Small intestine (tissue), 7 donors: ENCODE measurements around the gene LRP1B. TPM values are rescaled to one million over a fixed set of nuclear protein-coding genes. Genes with fewer than 3 reads are reported as not detected.

Experiments used
- DNase-seq, 2 donors: peaks; one replicate each; pipeline versions ENCODE4 v3.0.0 to v3.0.0-alpha.2; 2013
- FAIRE-seq: peaks from 2 replicates; lab custom pipeline; 2012; peaks lifted over from hg19 to GRCh38; lab: Jason Lieb, UNC
- H3K27ac ChIP-seq, 3 donors: one replicate each; pipeline ENCODE4 v1.5.1; 2013; ENCODE audit warnings: low read length in 2 of 3, mild to moderate bottlenecking in 2 of 3, control low read depth in 1 of 3, inconsistent platforms in 1 of 3, low read depth in 1 of 3, moderate library complexity in 1 of 3
- H3K27me3 ChIP-seq, 3 donors: one replicate each; pipeline ENCODE4 v1.6.1; 2013; ENCODE audit warnings: low read length in 3 of 3, inconsistent platforms in 1 of 3; ENCODE audit not compliant: control insufficient read depth in 3 of 3, insufficient read depth in 3 of 3
- H3K36me3 ChIP-seq, 3 donors: one replicate each; pipeline ENCODE4 v1.6.1; 2013; ENCODE audit warnings: low read length in 3 of 3, inconsistent platforms in 1 of 3, low read depth in 1 of 3, mild to moderate bottlenecking in 1 of 3, moderate library complexity in 1 of 3; ENCODE audit not compliant: control insufficient read depth in 3 of 3, insufficient read depth in 2 of 3
- H3K4me1 ChIP-seq, 3 donors: one replicate each; pipeline ENCODE4 v1.6.1; 2013; ENCODE audit warnings: low read length in 2 of 3, inconsistent platforms in 1 of 3, low read depth in 1 of 3, mild to moderate bottlenecking in 1 of 3, moderate library complexity in 1 of 3; ENCODE audit not compliant: control insufficient read depth in 3 of 3, insufficient read depth in 2 of 3
- H3K4me3 ChIP-seq, 3 donors: one replicate each; pipeline ENCODE4 v1.5.1; 2013; ENCODE audit warnings: low read length in 3 of 3, control low read depth in 1 of 3, inconsistent platforms in 1 of 3, low read depth in 1 of 3, mild to moderate bottlenecking in 1 of 3, moderate library complexity in 1 of 3
- H3K9me3 ChIP-seq, 2 donors: one replicate each; pipeline ENCODE4 v1.6.1; 2013; ENCODE audit warnings: low read depth in 1 of 2, low read length in 1 of 2; ENCODE audit not compliant: control insufficient read depth in 2 of 2, insufficient read depth in 1 of 2
- WGBS, 3 donors: extraction: QIAGEN DNeasy Blood & Tissue Kit; methylation state at CpG; one replicate each; pipeline ENCODE4 v1.1.7; 2013; 5-methylcytosine and 5-hydroxymethylcytosine counted together
- polyA plus RNA-seq, 4 donors: library from polyadenylated mRNA; stranded (reverse) in 3 of 4; unstranded in 1 of 4; fragments of 200-250 nt in 3 of 4; fragments of 120-200 nt in 1 of 4; gene quantifications; one replicate each; pipeline versions ENCODE4 v1.2.1 to v1.2.3, GENCODE V29; 2013
- donor health status: healthy with polysubstance abuse.
- donor health status: control.
- donor health status: control.
- donor health status: Bipolar disorder and iron deficiency.
- donor health status: healthy.

Gene LRP1B
- polyA plus RNA-seq, 4 donors: 0.07 to 0.64 TPM; not detected in 2

DNA sequence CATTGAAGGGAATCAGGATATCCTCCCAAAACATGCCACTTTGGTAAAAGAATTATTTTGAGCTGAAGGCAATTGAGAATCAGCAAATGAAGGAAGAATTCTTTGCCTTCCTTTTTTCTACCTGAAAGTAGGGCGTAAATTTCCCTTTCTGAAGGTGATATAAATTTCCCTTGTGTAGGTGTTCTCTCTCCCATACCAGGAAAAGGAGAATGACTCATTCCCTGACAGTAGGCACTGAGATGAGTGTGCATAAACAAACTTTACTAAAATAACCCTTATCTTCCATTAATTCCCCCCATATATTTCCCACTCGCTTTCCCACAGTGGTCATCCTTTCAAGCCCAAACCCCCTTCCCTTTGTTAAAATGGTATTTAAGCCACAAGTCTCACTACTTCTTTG, 1339.0 kb downstream of the LRP1B start:
- H3K27me3 ChIP-seq: no peaks in the 10 kb centered on the region
- DNase-seq (no peak), FAIRE-seq (no peak)
- H3K9me3 ChIP-seq: no peaks in the 10 kb centered on the region
- H3K4me1 ChIP-seq: no peaks in the 10 kb centered on the region
- no peaks in the 10 kb centered on the region for H3K36me3 ChIP-seq
- 39 to 67% (median 52%) methylated on average over 2 of the region's 2 CpGs for WGBS, 3 donors
- H3K4me3 ChIP-seq: no peak overlapping the region
- H3K27ac ChIP-seq: no peak overlapping the region

DNA sequence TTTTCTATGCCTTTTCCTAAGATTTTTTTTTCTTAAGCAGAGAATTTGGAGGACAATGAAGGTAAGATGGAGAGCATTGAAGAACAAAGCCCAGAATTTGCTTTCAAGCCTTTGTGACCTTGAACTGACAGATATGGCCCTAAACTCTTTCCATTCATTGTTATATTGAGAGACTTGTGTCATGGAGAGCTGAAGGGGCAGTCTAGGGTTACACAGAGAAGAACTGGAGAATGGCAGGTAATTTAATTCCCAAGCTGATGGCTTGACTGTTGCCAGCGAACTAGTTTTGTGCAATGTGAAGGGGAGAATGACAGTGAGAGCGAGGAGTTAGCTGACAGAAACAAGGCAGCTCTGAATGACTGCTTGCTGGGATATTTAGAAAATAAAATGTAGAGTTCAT, 1344.2 kb downstream of the LRP1B start:
- H3K27me3 ChIP-seq: no peaks in the 10 kb centered on the region
- H3K9me3 ChIP-seq: no peaks in the 10 kb centered on the region
- H3K27ac ChIP-seq: no peak overlapping the region
- DNase-seq: no peak
- FAIRE-seq: no peak
- 70 to 80% (median 77%) methylated on average over 2 of the region's 2 CpGs for whole genome bisulfite sequencing, 3 donors
- no peaks in the 10 kb centered on the region for H3K4me1 ChIP-seq
- no peaks in the 10 kb centered on the region for H3K36me3 ChIP-seq
- H3K4me3 ChIP-seq: no peak overlapping the region

DNA sequence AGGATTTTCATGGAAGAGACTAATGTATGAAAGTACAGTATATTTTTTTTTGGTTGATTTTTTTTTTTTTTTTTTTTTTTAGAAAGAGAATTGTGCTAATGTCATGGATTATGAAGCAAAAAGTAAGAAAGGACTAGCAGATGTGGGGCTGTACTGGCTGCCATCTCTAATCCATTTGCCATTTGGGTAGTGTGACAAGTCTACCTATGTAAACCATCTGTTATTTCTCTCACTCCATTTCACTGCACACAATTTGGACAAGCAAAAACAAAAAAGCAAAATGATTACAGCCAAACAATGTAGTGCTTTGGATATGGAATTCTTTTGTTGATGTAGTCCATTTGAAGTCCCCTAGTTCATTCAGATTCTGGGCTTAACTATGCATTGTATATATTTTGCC, 1355.4 kb downstream of the LRP1B start:
- Histone ChIP-seq H3K27ac (no peak overlapping the region), H3K4me3 (no peak overlapping the region), H3K36me3 (no peaks in the 10 kb centered on the region), H3K27me3 (no peaks in the 10 kb centered on the region), H3K4me1 (no peaks in the 10 kb centered on the region), H3K9me3 (no peaks in the 10 kb centered on the region)
- DNase-seq (no peak), FAIRE-seq (no peak)

DNA sequence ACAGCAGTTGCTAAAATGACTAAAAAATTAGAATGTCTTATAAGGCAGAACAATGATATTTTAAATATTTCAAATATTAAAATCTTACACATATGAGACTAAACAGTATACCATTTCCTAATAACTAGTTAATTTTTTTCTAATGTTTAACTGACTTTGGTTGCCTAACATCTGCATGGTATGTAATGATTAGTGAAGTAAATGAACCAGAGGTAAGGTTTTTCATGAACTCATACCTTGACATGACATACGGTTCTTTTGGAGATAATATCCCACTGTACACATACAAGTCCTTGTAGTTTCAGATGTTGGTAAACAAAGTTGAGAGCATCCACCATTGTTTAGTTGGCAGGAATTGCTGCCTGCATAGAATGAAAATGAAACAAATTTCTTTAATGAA, 1360.2 kb downstream of the LRP1B start:
- H3K4me1 ChIP-seq: no peaks in the 10 kb centered on the region
- DNase-seq: no peak
- no peak overlapping the region for H3K4me3 ChIP-seq
- no peaks in the 10 kb centered on the region for H3K9me3 ChIP-seq
- FAIRE-seq: no peak
- H3K36me3 ChIP-seq: no peaks in the 10 kb centered on the region
- 50 to 81% (median 56%) methylated on average over 1 of the region's 1 CpG for WGBS, 3 donors
- no peaks in the 10 kb centered on the region for H3K27me3 ChIP-seq
- no peak overlapping the region for H3K27ac ChIP-seq

DNA sequence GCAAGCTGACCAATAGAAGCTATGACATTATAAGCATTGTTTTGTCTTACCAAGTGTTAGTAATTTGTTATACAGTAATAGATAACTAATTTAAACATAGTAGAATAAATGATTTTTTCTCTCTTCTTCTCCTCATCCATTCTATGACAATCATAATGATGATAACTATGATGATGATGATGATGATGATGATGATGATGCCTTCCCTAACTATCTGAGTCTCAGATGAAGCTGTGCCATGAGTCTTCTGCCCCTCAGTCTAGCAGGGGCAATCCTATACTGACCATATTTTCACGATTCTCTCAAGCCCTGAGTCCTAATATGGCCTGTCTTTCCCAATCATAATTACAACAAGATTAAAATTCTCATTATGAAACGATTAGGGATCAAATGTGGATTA, 1369.0 kb downstream of the LRP1B start:
- H3K27ac ChIP-seq: no peak overlapping the region
- no peaks in the 10 kb centered on the region for H3K27me3 ChIP-seq
- FAIRE-seq (no peak), DNase-seq (no peak)
- H3K4me1 ChIP-seq: no peaks in the 10 kb centered on the region
- H3K4me3 ChIP-seq: no peak overlapping the region
- H3K36me3 ChIP-seq: no peaks in the 10 kb centered on the region
- WGBS, 3 donors: 48 to 67% (median 58%) methylated on average over 2 of the region's 2 CpGs
- no peaks in the 10 kb centered on the region for H3K9me3 ChIP-seq

DNA sequence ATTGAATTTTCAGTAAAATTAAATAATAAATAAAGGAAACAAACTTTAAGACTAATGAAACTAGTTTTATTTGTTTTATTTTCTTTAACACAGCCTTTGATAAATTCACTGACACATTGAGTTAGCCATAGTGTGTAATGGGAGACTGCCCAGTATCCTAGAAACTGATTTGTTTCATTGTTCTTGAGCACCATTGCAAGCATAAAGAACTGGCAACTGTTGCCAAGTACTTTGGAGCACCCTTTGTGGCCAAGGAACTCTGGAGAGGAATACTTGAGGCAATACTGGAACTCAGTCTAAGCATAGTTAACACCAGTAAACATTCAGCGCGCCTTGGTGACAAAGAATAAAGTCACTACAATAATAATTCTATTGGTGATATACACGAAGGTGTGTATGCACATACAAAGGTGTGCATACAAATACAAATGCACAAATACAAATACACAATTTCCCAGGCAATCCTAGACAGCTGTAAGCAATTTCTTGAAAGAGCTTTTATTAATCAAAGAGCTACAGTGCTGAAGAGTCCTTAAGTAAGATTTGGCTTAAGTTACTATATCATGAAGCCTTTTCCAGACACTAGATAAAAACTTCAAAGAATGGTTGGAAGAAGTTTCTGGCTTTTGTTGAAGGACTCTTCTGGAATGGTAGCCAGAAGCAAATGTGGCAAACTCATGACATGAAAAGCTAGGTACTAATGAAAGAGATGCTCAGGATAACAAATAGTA, 1371.2 kb downstream of the LRP1B start:
- Histone ChIP-seq H3K9me3 (no peaks in the 10 kb centered on the region), H3K27ac (no peak overlapping the region), H3K4me3 (no peak overlapping the region), H3K4me1 (no peaks in the 10 kb centered on the region), H3K27me3 (no peaks in the 10 kb centered on the region), H3K36me3 (no peaks in the 10 kb centered on the region)
- FAIRE-seq: no peak
- no peak for DNase-seq
- WGBS, 3 donors: 70 to 75% (median 72%) methylated on average over 3 of the region's 3 CpGs

DNA sequence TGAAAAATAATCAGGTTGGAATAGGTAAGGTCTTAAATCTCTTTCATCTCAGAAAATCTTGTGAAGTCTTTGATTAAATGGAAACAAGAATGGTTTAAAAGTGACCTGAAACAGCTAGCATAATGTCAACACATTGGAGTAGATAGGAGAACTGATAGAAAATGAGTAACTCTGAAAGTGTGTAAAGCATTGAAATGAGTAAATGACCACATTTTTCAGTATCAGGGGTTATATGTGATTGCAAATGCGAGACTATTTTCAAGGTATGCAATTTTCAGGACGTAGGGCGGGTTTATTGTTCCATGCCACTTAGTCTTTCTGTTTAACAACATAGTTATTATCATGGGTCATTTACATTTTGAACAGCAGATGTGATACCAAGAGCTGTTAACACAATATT, 1383.2 kb downstream of the LRP1B start:
- 72 to 87% (median 81%) methylated on average over 3 of the region's 3 CpGs for WGBS, 3 donors
- Histone ChIP-seq H3K27ac (no peak overlapping the region), H3K9me3 (no peaks in the 10 kb centered on the region), H3K4me3 (no peak overlapping the region), H3K36me3 (no peaks in the 10 kb centered on the region), H3K27me3 (no peaks in the 10 kb centered on the region), H3K4me1 (no peaks in the 10 kb centered on the region)
- DNase-seq (no peak), FAIRE-seq (no peak)

DNA sequence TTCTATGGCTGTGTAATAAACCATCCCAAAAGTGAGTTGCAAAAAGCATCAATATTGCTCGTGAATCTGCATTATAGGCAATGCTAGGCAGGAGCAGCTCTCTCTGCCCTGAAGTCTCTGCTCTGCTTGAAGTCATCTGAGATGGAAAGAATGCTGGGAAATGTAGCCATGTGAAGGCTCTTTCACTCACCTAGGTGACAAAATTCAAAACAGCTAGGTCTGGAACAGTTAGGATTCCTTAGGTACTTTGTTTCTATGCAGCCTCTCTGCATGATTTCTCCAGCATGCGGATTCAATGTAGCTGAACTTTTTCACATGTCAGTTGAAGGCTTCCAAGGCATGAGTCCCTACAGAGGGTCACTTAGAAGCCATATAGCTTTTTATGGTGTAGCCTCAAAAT, 1383.7 kb downstream of the LRP1B start:
- no peak overlapping the region for H3K4me3 ChIP-seq
- no peak for FAIRE-seq
- no peaks in the 10 kb centered on the region for H3K36me3 ChIP-seq
- DNase-seq: no peak
- H3K27me3 ChIP-seq: no peaks in the 10 kb centered on the region
- H3K4me1 ChIP-seq: no peaks in the 10 kb centered on the region
- H3K27ac ChIP-seq: no peak overlapping the region
- 48 to 83% (median 54%) methylated on average over 2 of the region's 2 CpGs for WGBS, 3 donors
- no peaks in the 10 kb centered on the region for H3K9me3 ChIP-seq

DNA sequence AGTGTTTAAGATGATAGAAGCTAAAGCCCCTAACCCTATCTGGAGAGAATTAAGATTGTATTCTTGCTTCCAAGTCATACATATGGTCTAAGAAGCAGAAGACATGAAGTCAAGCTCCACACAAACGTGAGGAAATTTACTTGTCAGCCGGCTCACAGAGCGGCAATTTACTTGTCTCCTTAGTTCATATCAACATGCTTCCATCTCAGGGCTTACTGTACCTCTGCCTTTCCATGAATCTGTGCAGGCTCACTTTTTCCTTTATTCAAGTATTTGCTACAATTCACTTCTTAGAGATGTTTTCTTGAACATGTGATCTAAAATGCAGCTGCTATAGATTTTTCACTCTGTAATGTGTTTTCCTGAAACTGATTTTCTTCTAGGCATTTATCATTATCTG, 1386.4 kb downstream of the LRP1B start:
- no peak overlapping the region for H3K4me3 ChIP-seq
- H3K36me3 ChIP-seq: no peaks in the 10 kb centered on the region
- WGBS, 3 donors: 81 to 89% (median 85%) methylated on average over 3 of the region's 3 CpGs
- H3K4me1 ChIP-seq: no peaks in the 10 kb centered on the region
- H3K27ac ChIP-seq: no peak overlapping the region
- no peaks in the 10 kb centered on the region for H3K9me3 ChIP-seq
- DNase-seq (no peak), FAIRE-seq (no peak)
- no peaks in the 10 kb centered on the region for H3K27me3 ChIP-seq
